ENCODE data around the gene ADAMTS7. TPM values are rescaled to one million over a fixed set of nuclear protein-coding genes. Genes with fewer than 3 reads are reported as not detected.
"Not testable (repeated sequence)": the region's sequence is repeated elsewhere in the genome, so short reads cannot be mapped to it uniquely, and the experiment has no call there.

The ADAMTS7 gene
- total RNA-seq, 3 donors from 2014 or later: 1.3 to 5.7 (median 1.8) TPM

GRCh38 chr15:78772738-78773137 lies 38.5 kb downstream of the ADAMTS7 start:
- intact Hi-C loops (cut with DNase I, micrococcal nuclease): no loop called here
- DNase-seq: peak in 1 of 3 donors; percentile 9
- Histone ChIP-seq H3K36me3 (ENCODE audit: low read depth) (no peaks in the 10 kb centered on the region), H3K4me3 (no peak overlapping the region), H3K4me1 (ENCODE audit: low read depth) (no peaks in the 10 kb centered on the region), H3K9me3 (no peaks in the 10 kb centered on the region)
- ATAC-seq: no peak
- no peak for TF ChIP-seq CTCF (IDR thresholded peaks at IDR 0.05)

- ATAC-seq; intact Hi-C loops (cut with DNase I, micrococcal nuclease); H3K4me3 ChIP-seq: not testable (repeated sequence)
Measured at GRCh38 chr15:78771436-78772000, 39.7 kb downstream of the ADAMTS7 start.

GRCh38 chr15:78771020-78771419 lies 40.2 kb downstream of the ADAMTS7 start:
- H3K4me1 ChIP-seq (ENCODE audit: low read depth); H3K36me3 ChIP-seq (ENCODE audit: low read depth); H3K4me3 ChIP-seq; intact Hi-C loops (cut with DNase I, micrococcal nuclease); ATAC-seq; H3K9me3 ChIP-seq: not testable (repeated sequence)
- DNase-seq: peak in 1 of 3 donors; percentile 16

More at GRCh38 chr15:78771436-78772000, 39.7 kb downstream of the ADAMTS7 start:
- DNase-seq: peak in 1 of 3 donors; percentile 11
- not testable (repeated sequence) for H3K36me3 ChIP-seq (ENCODE audit: low read depth); H3K9me3 ChIP-seq; H3K4me1 ChIP-seq (ENCODE audit: low read depth)

GRCh38 chr15:78769473-78770225 lies 41.6 kb downstream of the ADAMTS7 start:
- H3K9me3 ChIP-seq; H3K4me3 ChIP-seq; H3K4me1 ChIP-seq (ENCODE audit: low read depth); intact Hi-C loops (cut with DNase I, micrococcal nuclease); H3K36me3 ChIP-seq (ENCODE audit: low read depth); ATAC-seq: not testable (repeated sequence)
- peak in 1 of 3 donors; percentile 8 for DNase-seq

GRCh38 chr15:78768531-78769408 lies 42.5 kb downstream of the ADAMTS7 start:
- Histone ChIP-seq H3K4me3 (no peak overlapping the region), H3K36me3 (ENCODE audit: low read depth) (no peaks in the 10 kb centered on the region), H3K4me1 (ENCODE audit: low read depth) (no peaks in the 10 kb centered on the region), H3K9me3 (no peaks in the 10 kb centered on the region)
- ATAC-seq (no peak), DNase-seq (peak in 1 of 3 donors; percentile 7)
- intact Hi-C loops (cut with DNase I, micrococcal nuclease): no loop called here
- no peak for TF ChIP-seq CTCF (IDR thresholded peaks at IDR 0.05)

- H3K4me3 ChIP-seq: no peak overlapping the region
- H3K36me3 ChIP-seq (ENCODE audit: low read depth): no peaks in the 10 kb centered on the region
- no peak for TF ChIP-seq CTCF (IDR thresholded peaks at IDR 0.05)
- peak in 1 of 3 donors; percentile 6 for DNase-seq
- no peaks in the 10 kb centered on the region for H3K9me3 ChIP-seq
- intact Hi-C loops (cut with DNase I, micrococcal nuclease): no loop called here
- no peak for ATAC-seq
- H3K4me1 ChIP-seq (ENCODE audit: low read depth): no peaks in the 10 kb centered on the region
Measured at GRCh38 chr15:78768096-78768495, 43.2 kb downstream of the ADAMTS7 start.
